Activated CD4-positive, alpha-beta T cell treated with anti-CD3 and anti-CD28 coated beads, Interleukin-2, amount 50 U/mL, for 1 hour (primary cell): ENCODE data around the gene IVNS1ABP.
"Not testable (repeated sequence)": the region's sequence is repeated elsewhere in the genome, so short reads cannot be mapped to it uniquely, and the experiment has no call there.

ENCODE experiments used
- DNase-seq: peaks from one replicate; pipeline ENCODE4 v3.0.0-alpha.2; 2020

The IVNS1ABP gene

GRCh38 chr1:185291652-185292051 is 25.4 kb downstream of the IVNS1ABP start:
- no peak for DNase-seq

DNA sequence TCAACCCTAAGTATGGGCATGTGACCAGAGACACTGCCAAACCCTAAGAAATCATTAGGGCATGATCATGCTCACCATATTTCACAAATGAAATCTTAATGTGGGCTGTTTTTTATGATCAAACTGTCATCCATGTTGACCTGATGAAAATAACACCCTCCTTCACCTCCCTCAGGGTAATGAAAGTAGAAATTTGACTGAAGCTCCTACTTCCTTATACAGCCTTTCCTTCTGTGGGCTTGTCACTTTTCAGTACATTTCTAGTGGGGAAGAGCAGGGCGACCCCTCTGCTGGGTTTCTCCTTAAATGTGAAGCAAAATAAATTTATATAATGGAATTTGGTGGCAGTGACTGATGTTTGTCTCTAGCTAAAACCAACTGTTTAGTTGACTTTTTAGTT is 25.9 kb downstream of the IVNS1ABP start:
- DNase-seq, result no peak

DNA sequence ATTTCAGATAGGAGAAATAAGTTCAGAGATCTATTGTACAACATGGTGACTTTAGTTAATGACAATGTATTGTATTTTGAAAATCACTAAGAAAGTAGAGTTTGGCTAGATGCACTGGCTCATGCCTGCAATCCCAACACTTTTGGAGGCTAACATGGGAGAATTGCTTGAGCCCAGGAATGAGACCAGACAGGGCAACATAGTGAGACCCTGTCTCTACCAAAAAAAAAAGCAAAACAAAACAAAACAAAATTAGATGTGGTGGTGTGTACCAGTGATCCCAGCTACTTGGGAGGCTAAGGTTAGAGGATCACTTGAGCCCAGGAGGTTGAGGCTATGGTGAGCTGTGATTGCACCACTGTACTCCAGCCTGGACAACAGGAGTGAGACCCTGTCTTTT is 27.2 kb downstream of the IVNS1ABP start:
- DNase-seq, result no peak

DNA sequence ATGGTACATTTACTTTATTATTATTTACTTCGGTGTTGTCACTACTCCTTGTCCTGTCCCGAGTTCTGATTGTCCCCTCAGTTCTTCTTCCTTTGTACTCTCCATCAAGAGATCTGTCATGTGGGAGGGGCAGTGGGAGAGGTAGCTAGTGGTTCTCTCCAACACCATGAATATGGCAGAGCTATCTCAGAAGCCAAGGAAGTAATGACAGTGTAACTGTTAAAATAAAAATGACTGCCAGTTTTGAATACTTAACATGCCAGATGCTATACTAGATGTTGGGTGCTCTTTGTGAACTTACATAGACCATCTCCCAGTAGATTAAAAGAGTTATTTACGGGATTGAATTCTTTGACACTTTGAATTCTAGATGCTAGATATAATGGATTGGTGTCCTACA is 28.6 kb downstream of the IVNS1ABP start:
- DNase-seq, result no peak

- no peak for DNase-seq
These were observed 29.6 kb downstream of the IVNS1ABP start for GRCh38 chr1:185287451-185287850.

- DNase-seq, result no peak
These were observed 32.3 kb downstream of the IVNS1ABP start for GRCh38 chr1:185284533-185285276.

DNA sequence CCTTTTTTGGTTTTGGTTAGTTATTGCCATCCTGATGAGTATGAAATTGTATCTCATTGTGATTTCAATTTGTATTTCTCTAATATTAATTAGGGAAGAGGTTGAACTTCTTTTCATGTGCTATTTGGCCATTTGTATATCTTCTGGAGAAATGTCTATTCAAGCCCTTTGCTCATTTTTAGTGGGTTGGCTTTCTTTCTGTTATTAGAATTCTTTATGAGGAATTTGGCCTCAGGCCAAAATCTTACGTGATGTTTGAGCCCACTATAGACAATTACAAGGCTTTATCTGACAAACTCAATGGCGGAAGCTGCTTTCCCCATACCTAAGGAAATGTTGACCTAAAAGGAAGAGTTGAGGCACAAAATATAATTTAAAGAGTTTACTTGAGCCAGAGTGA is 32.9 kb downstream of the IVNS1ABP start:
- DNase-seq, result no peak

DNA sequence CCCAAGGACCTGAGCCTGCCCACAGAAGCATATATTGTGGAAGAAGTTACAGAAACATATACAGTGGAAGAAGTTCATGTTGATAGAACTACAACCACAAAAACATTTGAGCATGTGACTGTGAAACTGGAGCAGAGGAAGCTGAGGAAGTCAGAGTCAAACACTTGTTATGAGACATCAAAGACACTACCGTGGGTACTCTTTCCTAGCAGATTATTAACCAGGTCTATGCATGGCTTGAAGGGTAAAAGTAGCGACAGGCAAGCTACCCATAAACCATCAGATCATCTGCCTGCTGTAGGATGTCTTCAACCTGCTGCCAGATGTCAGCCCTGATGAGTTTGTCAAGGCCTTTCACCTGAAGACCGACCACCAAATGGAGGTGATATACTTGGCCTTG is 35.8 kb downstream of the IVNS1ABP start:
- DNase-seq, result no peak

DNA sequence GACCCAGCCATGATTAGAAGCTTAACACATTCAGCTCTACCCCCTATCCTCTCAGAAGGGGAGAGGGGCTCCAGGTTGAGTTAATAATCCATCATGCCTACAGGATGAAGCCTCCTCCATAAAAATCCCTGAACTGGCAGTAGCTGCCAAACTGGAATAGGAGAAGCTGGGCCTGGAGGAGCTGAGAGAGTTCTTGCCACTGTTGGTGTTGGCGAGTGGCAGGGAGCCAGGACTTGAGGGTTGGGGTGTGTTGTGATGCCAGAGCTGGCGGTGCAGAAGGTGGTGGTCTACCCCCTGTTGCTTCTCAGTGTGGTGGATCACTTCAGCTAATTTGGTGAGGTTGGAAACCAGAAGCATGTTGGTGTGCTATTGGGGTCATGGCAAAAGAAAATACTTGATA is 36.5 kb downstream of the IVNS1ABP start:
- no peak for DNase-seq

DNA sequence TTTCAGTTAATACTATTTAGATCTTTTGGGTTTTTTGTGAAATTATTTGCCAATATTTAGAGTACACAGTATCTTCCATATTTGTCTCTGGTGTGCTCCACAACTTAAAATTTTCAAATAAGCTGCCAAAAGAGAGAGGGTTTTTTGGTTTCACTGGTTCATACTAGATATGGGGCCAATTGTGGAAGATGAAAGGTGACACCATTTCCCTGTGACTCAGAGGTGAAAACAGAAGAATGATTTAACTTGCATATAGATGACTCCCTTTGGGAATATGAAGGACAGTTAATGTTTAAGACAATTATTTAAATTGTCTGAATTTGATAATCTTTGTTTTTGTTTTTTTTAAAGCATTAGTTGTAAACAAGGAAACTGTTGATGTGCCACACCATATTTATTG is 37.5 kb downstream of the IVNS1ABP start:
- DNase-seq, result no peak

- no peak for DNase-seq
These were observed 45.1 kb downstream of the IVNS1ABP start for GRCh38 chr1:185271921-185272320.

DNA sequence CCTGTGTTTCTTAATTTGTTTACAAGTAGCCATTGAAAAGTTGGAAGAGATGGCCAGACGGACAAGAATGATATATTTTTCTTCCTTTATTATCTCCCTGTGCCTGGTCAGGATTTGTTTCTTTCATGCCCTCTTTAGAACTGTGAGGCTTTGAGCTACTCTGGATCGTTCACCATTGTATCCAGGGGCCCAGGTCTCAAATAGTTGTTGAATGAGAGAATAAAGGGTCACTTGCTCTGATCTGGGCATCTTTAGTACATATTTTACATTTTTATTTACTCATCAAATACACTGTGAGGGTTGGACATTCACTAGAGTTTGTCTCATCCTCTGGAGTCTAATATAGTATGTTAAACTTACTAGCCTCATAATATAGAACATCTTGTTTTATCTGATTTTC is 48.7 kb downstream of the IVNS1ABP start:
- no peak for DNase-seq

GRCh38 chr1:185267701-185268100 is 49.3 kb downstream of the IVNS1ABP start:
- DNase-seq, result no peak

GRCh38 chr1:185267301-185267700 is 49.7 kb downstream of the IVNS1ABP start:
- no peak for DNase-seq

DNA sequence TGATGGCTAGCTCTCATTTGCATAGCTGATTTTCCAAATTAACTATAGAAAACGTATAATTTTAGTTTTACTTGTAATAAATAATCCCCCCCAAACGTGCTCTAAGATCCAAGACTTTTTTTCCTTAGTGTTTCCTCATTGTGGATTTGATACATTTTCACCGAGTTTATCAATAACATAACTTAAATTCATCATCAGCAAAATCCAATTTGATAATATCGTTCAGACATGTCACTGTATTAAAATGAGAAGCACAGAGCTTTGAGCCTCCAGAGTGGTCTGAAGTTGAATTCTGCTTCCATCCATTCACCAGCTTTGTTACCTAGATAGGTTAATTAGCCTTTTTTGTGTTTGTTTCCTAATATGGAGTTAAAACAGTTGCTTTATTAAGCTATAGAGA is 51.7 kb downstream of the IVNS1ABP start:
- no peak for DNase-seq

DNA sequence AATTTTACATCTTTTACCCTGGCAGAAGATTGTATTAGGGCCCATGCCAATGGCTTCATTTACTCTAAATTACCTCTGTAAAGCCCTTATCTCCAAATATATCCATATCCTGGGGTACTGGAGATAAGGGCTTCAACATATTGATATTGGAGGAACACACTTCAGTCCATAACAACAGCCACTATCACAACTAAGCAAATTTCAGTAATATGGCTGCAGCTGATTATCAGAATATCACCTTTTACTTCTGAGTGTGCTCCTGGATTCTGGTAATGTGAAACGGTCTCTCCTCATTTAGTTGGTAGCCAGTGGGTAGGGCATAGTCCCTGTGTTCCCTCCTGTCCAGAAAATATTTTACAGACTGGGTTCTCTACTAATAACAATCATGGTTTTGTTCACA is 53.3 kb downstream of the IVNS1ABP start:
- DNase-seq, result no peak

GRCh38 chr1:185263292-185263691 is 53.8 kb downstream of the IVNS1ABP start:
- DNase-seq, result no peak

DNA sequence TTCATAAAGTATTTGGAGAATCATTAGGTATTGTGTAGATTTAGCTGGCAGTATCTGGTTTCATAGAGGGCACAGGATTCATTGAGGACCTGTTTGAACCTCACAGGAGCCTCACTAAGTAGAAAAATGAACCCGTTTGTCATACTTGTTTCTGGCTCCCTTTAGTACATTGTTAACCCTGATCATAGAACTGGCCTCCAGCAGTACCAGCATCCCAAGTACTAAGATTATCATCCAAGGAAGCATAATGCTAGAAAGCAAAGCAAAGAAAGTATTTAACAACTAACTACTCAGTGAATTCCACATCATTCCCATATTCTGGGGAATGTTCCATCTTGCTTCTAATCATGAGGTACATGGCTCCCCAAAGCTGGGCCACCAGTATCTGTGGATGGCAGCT is 54.9 kb downstream of the IVNS1ABP start:
- DNase-seq, result no peak

- no peak for DNase-seq
These were observed 56.4 kb downstream of the IVNS1ABP start for GRCh38 chr1:185260611-185261010.

DNA sequence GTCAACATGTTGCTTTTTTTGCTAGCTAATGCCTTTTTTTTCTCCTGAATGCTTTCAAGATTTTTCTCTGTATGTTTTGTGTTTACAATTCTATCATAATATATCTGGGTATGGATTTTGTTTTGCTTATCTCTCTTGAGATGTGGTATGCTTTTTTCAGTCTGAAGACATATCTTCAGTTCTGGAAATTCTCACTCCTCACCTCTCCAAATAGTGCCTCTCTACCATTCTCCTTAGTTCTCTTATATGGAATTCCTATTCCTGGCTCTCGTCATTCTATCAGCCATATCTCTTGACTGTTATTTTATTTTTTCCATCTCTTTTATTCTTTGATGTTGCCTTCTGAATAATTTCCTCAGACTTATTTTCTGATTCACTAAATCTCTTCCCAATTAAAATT is 58.4 kb downstream of the IVNS1ABP start:
- no peak for DNase-seq

DNA sequence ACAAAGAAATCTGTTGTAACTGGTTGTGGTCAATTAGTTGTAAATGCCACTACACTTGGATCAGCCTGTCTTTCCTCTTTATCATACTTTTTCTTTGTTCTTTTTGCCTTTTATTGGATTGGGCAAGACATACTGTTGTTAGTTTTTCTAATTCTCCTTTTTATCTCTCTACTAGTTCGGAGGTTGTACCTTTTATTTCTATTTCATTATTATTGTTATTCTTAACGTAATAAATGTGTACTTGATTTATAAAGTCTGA is 59.2 kb downstream of the IVNS1ABP start:
- DNase-seq, result no peak

DNA sequence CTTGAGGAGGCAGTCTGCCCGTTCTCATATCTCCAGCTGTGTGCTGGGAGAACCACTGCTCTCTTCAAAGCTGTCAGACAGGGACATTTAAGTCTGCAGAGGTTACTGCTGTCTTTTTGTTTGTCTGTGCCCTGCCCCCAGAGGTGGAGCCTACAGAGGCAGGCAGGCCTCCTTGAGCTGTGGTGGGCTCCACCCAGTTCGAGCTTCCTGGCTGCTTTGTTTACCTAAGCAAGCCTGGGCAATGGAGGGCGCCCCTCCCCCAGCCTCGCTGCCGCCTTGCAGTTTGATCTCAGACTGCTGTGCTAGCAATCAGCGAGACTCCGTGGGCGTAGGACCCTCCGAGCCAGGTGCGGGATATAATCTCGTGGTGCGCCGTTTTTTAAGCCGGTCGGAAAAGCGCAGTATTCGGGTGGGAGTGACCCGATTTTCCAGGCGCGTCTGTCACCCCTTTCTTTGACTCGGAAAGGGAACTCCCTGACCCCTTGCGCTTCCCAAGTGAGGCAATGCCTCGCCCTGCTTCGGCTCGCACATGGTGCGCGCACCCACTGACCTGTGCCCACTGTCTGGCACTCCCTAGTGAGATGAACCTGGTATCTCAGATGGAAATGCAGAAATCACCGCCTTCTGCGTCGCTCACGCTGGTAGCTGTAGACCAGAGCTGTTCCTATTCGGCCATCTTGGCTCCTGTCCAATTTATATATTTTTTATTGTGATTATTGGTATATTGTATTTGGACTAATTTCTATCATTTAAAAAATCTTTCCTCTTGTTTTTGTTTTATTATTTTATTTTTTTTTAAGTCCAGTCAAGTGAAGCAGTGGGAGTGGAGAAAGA is 59.7 kb downstream of the IVNS1ABP start:
- DNase-seq, result peak; percentile 5

- not testable (repeated sequence) for DNase-seq
These were observed 61.4 kb downstream of the IVNS1ABP start for GRCh38 chr1:185255595-185255994.

GRCh38 chr1:185252404-185252803 is 64.6 kb downstream of the IVNS1ABP start:
- DNase-seq, result not testable (repeated sequence)

GRCh38 chr1:185251928-185252327 is 65.1 kb downstream of the IVNS1ABP start:
- DNase-seq, result not testable (repeated sequence)
